ENCODE measurements around the gene ARHGEF38. TPM values are rescaled to one million over a fixed set of nuclear protein-coding genes. Genes with fewer than 3 reads are reported as not detected.
A peak's percentile ranks its signal among the peaks of the same experiment; 100 is the strongest.

Gene ARHGEF38
- total RNA-seq, 3 donors from 2014 or later: not detected

DNA sequence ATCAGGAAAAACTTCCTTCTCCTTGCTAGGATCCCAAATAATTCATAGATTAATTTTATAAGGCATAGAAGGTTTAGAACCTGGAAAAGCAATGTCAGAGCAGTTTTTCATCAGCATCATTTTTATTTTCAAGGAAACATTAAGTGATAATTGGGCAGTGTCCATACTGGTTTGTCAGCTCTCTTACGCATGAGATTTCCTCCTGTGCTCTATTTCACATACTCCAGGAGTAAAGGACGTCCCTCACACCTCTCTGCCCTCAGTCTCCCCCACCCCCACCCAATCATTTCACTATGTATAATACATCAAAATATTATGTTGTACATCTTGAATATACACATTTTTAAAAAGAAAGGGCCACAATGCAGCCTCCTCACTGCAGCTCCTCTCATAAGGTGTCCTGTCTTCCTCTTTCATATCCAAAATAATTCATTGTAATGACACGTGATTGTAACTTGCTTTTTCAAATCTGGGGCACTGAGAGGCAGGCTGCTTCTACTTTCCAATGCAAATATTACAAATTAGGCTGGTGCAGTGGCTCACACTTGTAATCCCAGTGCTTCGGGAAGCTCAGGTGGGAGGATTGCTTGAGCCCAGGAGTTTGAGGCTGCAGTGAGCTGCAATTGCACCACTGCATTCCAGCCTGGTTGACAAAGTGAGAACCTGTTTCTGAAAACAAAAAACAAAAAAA, 34.4 kb downstream of the ARHGEF38 start:
- Mint-ChIP-seq H3K9me3 (no peaks in the 10 kb centered on the region), H3K4me3 (no peak overlapping the region)
- DNase-seq: no peak

DNA sequence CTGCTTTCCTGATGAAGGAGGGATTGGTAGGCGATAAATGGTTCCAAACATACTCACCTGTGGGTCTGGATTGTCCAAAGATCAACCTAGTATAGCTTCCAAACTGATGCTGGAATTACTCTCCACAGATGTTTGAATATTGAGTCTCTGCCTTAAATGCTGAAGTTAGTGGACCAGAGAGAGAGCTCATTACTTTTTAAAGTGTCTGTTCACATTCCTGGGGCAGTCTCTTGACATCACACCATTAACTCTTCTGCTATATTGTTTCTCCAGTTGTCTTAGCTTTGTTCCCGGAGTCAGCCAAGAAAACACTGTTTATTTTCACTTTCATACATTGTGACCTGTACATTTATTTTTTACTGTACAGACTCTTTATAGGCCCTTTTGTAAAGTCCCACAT, 35.4 kb downstream of the ARHGEF38 start:
- Mint-ChIP-seq H3K36me3 (ENCODE audit: insufficient read depth) (no peaks in the 10 kb centered on the region), H3K4me3 (no peak overlapping the region), H3K9me3 (no peaks in the 10 kb centered on the region), H3K27me3 (ENCODE audit: low read depth) (peaks cover 21% of the 10 kb centered on the region), H3K4me1 (ENCODE audit: low read depth) (no peaks in the 10 kb centered on the region)
- DNase-seq: no peak
- ATAC-seq: no peak

More for the DNA sequence above, 34.4 kb downstream of the ARHGEF38 start:
- Mint-ChIP-seq H3K27me3 (ENCODE audit: low read depth) (peaks cover 13% of the 10 kb centered on the region), H3K36me3 (ENCODE audit: insufficient read depth) (no peaks in the 10 kb centered on the region), H3K4me1 (ENCODE audit: low read depth) (no peaks in the 10 kb centered on the region)
- ATAC-seq: no peak

GRCh38 chr4:105588252-105588651, 35.8 kb downstream of the ARHGEF38 start:
- Mint-ChIP-seq H3K4me1 (ENCODE audit: low read depth) (no peaks in the 10 kb centered on the region), H3K4me3 (no peak overlapping the region), H3K36me3 (ENCODE audit: insufficient read depth) (no peaks in the 10 kb centered on the region), H3K27me3 (ENCODE audit: low read depth) (peaks cover 20% of the 10 kb centered on the region), H3K9me3 (no peaks in the 10 kb centered on the region)
- DNase-seq (no peak), ATAC-seq (no peak)

DNA sequence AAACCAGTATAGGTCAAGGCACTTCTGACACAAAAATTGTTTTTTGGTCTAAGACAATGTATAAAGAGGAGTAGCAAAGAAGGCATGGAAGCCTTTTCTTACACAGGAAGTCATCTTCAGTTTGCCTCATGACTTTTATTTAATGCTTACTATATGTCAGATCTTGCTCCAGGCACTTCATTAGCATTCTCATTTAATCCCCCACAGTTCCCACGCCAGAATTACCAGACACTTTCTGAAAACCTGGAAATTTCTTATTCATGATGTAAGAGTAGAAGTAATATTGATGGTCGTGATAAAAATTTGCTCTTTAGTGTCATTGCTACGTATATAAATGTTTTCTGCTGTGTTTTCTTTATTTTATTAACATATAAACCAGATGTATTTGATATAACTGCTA, 39.2 kb downstream of the ARHGEF38 start:
- ATAC-seq (no peak), DNase-seq (no peak)
- Mint-ChIP-seq H3K4me3 (no peak overlapping the region), H3K4me1 (ENCODE audit: low read depth) (no peaks in the 10 kb centered on the region), H3K27me3 (ENCODE audit: low read depth) (peaks cover 26% of the 10 kb centered on the region), H3K9me3 (no peaks in the 10 kb centered on the region), H3K36me3 (ENCODE audit: insufficient read depth) (no peaks in the 10 kb centered on the region)

DNA sequence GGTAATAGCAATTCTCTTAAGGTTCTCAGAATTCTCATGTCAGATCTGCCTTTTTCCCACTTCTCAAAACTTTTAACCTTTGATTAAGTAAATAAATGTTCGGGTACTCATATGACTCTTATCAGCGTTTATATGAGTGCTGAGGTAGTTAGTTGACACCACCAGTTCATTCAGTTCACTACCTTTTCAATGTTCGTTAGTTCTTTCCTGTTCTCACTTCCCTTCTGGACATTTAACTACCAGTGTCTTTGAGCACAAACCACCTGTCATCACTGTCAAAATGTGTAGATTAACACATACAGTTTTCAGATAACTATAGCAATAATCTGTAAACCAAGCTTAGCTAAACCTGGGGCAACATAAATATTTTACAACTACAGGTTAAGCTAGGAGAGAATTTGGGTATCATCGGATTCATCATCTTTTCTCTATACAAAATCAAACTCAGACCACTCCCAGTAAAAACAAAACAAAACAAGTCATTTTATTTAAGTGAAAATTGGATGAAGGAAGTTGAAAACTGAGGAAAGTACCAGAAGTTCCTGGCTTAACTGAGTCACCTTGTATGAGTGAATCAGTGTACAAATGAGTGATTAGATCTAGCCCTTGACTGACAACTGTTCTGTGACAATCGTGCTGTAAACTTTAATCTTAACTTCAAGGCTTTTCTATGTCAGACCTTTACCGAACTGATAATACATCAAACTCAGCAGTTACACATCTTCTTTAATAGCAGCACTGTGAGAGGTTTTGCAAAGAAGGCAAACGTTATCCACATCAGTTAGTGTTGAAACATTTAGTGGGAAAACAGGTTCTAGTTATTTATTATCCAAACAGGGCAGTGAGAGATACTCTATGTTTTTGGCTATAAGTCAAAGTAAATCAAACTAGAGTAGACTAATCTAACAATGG, 41.9 kb downstream of the ARHGEF38 start:
- no peaks in the 10 kb centered on the region for H3K36me3 Mint-ChIP-seq (ENCODE audit: insufficient read depth)
- no peaks in the 10 kb centered on the region for H3K9me3 Mint-ChIP-seq
- ATAC-seq (peak; percentile 54 to 60), DNase-seq (no peak)
- no peaks in the 10 kb centered on the region for H3K4me1 Mint-ChIP-seq (ENCODE audit: low read depth)
- H3K27me3 Mint-ChIP-seq (ENCODE audit: low read depth): peaks cover 22% of the 10 kb centered on the region
- H3K4me3 Mint-ChIP-seq: no peak overlapping the region

DNA sequence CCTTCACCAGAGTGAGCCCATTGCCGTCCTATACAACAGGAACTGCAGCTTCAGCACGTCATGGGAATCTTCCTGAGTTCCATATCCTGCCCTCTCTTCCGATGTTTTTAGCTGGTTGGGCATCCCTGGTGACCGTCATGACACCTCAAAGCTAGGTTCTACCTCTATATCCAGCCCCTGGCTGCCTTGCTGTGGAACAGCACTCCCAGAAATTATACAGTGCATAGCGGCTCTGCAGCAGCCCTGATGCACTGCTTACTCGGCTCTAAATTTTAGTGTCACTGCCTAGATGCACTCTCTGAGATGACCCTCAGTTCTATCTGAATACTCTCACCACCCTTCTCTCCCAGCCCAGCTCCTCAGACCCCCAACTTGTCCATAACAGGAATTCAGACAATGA, 44.3 kb downstream of the ARHGEF38 start:
- no peaks in the 10 kb centered on the region for H3K36me3 Mint-ChIP-seq (ENCODE audit: insufficient read depth)
- no peak overlapping the region for H3K4me3 Mint-ChIP-seq
- H3K27me3 Mint-ChIP-seq (ENCODE audit: low read depth): peaks cover 19% of the 10 kb centered on the region
- ATAC-seq: no peak
- no peak for DNase-seq
- no peaks in the 10 kb centered on the region for H3K4me1 Mint-ChIP-seq (ENCODE audit: low read depth)
- H3K9me3 Mint-ChIP-seq: no peaks in the 10 kb centered on the region

DNA sequence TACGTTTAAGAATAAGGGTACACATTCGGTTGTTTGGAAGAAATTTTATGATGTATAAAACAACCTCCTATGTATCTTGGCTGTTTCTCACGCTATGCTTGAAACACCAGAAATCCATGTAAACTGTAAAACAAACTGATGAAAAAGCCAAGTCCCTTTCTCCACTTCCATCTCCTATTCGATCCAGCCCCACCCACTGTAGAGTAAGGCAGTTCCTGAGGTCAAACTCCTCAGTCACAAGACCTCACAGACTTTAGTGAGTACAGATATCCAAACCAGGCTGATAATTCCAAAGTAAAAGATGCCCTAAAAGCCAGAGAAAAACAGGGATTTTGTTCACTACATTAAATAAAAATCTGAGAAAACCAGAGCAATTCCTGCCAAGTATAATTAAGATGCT, 45.6 kb downstream of the ARHGEF38 start:
- Mint-ChIP-seq H3K4me1 (ENCODE audit: low read depth) (no peaks in the 10 kb centered on the region), H3K27me3 (ENCODE audit: low read depth) (peaks cover 11% of the 10 kb centered on the region), H3K36me3 (ENCODE audit: insufficient read depth) (no peaks in the 10 kb centered on the region), H3K9me3 (no peaks in the 10 kb centered on the region), H3K4me3 (no peak overlapping the region)
- DNase-seq (no peak), ATAC-seq (no peak)

- Mint-ChIP-seq H3K27me3 (ENCODE audit: low read depth) (peaks cover 11% of the 10 kb centered on the region), H3K4me1 (ENCODE audit: low read depth) (no peaks in the 10 kb centered on the region), H3K4me3 (no peak overlapping the region), H3K36me3 (ENCODE audit: insufficient read depth) (no peaks in the 10 kb centered on the region), H3K9me3 (no peaks in the 10 kb centered on the region)
- DNase-seq (no peak), ATAC-seq (no peak)
These were observed 46.4 kb downstream of the ARHGEF38 start for GRCh38 chr4:105598787-105599186.

DNA sequence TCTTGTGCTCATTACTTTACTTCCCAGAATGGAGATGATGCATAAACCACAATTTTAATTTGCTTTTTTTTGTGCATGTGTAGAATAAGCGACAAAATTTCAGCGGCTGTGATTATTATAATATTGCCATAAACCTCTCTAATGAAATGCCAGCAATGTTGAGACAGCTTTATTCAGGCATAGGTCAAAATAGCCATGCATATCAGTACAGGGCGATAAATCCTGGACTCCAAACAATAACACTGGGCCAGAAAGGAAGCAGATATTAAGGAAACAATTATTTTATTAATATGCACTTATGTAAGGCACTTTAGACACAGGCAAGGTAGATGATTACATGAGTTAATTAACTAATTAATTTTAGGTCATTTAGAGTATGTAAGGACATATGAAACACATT, 47.1 kb downstream of the ARHGEF38 start:
- Mint-ChIP-seq H3K4me3 (no peak overlapping the region), H3K36me3 (ENCODE audit: insufficient read depth) (no peaks in the 10 kb centered on the region), H3K27me3 (ENCODE audit: low read depth) (peaks cover 10% of the 10 kb centered on the region), H3K9me3 (no peaks in the 10 kb centered on the region), H3K4me1 (ENCODE audit: low read depth) (no peaks in the 10 kb centered on the region)
- DNase-seq (no peak), ATAC-seq (no peak)

DNA sequence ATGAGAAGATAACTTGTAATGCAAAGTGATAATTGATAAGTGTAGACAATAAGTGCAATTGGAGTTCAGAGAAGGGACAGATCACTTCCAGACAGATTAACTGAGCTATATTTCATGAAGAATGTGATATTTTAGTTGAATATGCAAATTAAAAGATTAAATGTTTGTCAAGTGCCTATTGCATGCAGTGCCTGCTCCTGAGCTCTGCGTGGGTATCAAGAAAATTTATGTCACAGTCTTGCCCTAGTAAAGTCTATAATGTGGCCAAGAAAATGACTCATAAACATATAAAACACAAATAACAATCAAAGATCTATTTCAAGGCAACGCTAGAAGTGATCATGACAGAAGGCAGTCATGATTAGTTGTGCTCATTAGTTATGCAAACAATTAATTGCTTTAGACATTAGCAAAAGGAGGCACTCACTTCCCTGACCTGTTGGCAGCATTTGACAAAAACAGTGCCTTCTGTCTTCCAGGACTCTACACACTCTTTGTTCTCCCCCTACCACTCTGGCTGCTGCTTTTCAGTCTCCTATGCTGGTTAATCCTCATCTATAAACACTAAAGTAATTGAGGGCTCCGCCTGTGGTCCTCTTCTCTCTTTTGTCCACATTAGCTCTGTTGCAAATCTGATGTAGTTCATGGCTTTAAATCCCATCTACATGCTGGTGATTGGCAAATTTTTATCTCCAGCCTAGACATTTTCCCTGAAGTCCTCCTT, 47.7 kb downstream of the ARHGEF38 start:
- ATAC-seq (no peak), DNase-seq (no peak)
- Mint-ChIP-seq H3K4me3 (no peak overlapping the region), H3K9me3 (no peaks in the 10 kb centered on the region), H3K27me3 (ENCODE audit: low read depth) (peaks cover 6% of the 10 kb centered on the region), H3K4me1 (ENCODE audit: low read depth) (no peaks in the 10 kb centered on the region), H3K36me3 (ENCODE audit: insufficient read depth) (no peaks in the 10 kb centered on the region)

GRCh38 chr4:105600951-105601350, 48.5 kb downstream of the ARHGEF38 start:
- H3K4me3 Mint-ChIP-seq: no peak overlapping the region
- peaks cover 6% of the 10 kb centered on the region for H3K27me3 Mint-ChIP-seq (ENCODE audit: low read depth)
- no peaks in the 10 kb centered on the region for H3K36me3 Mint-ChIP-seq (ENCODE audit: insufficient read depth)
- H3K9me3 Mint-ChIP-seq: no peaks in the 10 kb centered on the region
- ATAC-seq (no peak), DNase-seq (no peak)
- H3K4me1 Mint-ChIP-seq (ENCODE audit: low read depth): no peaks in the 10 kb centered on the region

DNA sequence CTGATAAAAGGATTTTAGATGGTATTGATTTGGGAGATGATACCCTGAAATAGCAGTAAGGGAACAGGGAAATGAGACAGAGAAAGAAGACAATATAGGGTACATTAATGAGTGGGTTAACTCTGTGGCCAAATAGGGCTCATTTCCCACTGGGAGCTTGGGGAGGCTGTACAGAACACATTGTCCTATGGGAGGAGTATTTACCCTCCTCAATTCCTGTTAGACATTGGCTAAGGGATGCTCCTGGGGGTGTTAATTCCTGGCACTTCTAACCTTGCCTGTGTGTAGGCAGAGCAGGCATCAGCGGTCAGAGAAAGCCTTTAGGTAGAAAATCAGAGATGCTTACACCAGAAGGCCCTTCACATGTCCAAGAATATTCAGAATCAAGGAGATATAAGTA, 49.0 kb downstream of the ARHGEF38 start:
- DNase-seq (no peak), ATAC-seq (no peak)
- H3K36me3 Mint-ChIP-seq (ENCODE audit: insufficient read depth): no peaks in the 10 kb centered on the region
- H3K9me3 Mint-ChIP-seq: no peaks in the 10 kb centered on the region
- peaks cover 4% of the 10 kb centered on the region for H3K27me3 Mint-ChIP-seq (ENCODE audit: low read depth)
- H3K4me1 Mint-ChIP-seq (ENCODE audit: low read depth): no peaks in the 10 kb centered on the region
- H3K4me3 Mint-ChIP-seq: no peak overlapping the region

GRCh38 chr4:105603158-105603557, 50.7 kb downstream of the ARHGEF38 start:
- no peak for ATAC-seq
- H3K4me3 Mint-ChIP-seq: no peak overlapping the region
- H3K4me1 Mint-ChIP-seq (ENCODE audit: low read depth): no peaks in the 10 kb centered on the region
- no peaks in the 10 kb centered on the region for H3K36me3 Mint-ChIP-seq (ENCODE audit: insufficient read depth)
- DNase-seq: no peak
- no peaks in the 10 kb centered on the region for H3K27me3 Mint-ChIP-seq (ENCODE audit: low read depth)
- no peaks in the 10 kb centered on the region for H3K9me3 Mint-ChIP-seq

GRCh38 chr4:105605493-105605892, 53.1 kb downstream of the ARHGEF38 start:
- Mint-ChIP-seq H3K4me1 (ENCODE audit: low read depth) (no peaks in the 10 kb centered on the region), H3K4me3 (no peak overlapping the region), H3K27me3 (ENCODE audit: low read depth) (peaks cover 6% of the 10 kb centered on the region), H3K36me3 (ENCODE audit: insufficient read depth) (no peaks in the 10 kb centered on the region), H3K9me3 (no peaks in the 10 kb centered on the region)
- DNase-seq (no peak), ATAC-seq (no peak)
